ENCODE measurements around the gene IL31.

The IL31 gene

DNA sequence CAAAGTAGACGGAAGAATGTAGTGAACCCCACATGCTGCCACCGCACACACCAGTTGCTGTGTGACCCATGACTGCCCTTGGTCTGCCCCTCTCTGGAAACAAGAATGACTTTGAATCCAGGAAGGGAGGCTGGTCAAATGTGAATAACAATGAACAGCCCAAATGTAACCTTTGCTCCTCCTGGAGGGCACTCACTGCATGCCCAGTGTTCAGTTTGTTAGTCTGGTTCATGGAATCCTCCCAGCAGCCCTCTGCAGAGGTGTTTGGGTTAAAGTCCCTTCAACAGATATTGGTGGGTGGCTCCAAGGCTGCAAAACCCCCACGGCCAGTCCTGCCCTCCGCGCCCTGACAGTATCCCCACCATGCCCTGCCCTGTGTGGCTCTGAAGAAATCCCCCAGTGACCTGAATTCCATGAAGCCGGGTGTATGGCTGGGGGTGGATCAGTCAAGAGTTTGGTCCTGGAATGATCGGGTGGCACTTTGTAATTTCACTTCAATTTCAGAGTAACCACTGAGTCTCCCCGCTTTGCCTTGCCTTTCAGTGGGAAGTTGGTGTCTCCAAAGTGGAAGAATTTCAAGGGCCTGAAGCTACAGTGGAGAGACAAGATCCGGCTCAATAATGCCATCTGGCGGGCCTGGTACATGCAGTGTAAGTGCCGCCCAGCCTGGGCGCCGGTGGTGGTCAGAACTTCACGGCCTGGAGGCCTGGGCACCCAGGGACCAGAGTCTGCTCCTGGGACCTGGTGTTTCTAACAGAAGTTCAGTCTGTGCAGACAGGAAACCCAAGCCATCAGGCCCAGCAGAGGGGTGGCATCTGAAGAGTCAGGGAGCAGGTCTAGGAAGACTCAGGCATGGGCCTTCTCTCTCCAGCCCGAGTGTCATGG is 47.1 kb downstream of the IL31 start:
- no peak for DNase-seq

DNA sequence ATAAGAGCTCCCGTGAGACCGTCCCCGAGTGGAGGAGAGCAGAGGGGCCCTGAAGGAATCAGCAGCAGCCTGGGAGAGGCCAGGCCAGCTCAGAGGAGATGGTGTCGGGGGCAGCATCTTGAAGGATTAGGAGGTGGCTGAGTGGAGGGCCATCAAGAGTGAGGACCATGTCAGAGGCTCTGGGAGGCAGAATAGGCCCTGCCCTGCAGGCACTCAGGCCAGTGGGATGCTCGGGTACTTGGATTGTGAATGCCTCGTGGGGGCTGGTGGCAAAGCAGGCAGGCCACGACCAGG is 47.7 kb downstream of the IL31 start:
- DNase-seq, result no peak

DNA sequence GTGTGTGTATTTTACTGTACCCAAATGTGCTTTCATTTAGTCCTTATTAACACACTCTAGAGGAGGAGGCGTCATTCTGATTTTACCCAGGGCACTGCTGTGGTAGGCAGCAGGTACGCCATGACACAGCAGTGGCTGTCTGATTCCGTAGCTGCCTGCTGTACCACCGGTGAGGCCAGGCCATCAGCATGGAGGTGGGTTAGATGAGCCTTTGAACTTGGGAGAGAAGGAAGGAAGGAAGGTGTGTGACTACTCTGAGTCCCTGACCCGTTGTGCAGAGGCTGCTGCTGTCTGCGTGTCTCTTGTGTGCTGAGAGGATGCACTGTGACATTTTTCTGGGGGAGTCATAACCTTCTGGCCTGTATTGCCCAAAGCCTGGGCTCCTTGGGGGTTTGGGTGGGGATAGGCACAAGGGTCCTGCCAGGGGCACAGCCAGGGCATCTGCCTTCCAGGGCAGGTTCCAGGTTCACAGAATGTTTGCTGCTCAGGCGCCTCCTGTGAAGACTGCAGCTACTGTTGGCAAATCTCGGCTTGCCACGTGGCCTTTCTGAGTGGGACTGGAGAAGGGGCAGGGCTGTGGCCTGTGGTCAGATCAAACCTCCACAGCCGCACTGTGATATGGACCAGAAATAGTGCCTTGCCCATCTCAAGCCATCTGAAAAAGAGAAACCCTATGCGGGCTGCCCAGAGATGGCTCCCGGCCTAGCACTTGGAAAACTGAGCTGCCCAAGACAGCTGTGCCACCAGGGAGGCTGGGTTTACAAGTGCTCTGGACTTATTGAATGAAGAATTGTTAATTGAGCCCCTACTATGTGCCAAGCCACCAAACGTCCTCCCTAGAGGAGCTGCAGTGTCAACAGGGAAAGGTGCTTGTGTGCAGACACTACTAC is 48.3 kb downstream of the IL31 start:
- DNase-seq, result no peak

DNA sequence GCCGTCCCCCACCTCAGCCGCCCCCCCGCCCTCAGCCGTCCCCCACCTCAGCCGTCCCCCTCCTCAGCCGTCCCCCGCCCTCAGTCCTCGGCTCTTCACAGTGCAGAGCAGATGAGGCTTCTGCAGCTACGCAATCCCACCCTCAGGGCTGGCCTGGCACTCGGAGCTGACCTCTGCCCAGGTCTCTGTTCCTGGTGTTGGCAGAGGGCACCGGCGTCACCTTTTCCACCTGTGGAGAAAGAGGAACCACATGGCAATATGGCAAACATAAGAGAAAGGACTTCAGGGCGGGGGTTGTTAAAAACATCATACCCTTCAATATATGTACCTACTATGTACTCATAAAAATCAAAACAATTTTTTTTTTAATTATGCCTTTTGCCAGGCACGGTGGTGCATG is 49.7 kb downstream of the IL31 start:
- no peak for DNase-seq

DNA sequence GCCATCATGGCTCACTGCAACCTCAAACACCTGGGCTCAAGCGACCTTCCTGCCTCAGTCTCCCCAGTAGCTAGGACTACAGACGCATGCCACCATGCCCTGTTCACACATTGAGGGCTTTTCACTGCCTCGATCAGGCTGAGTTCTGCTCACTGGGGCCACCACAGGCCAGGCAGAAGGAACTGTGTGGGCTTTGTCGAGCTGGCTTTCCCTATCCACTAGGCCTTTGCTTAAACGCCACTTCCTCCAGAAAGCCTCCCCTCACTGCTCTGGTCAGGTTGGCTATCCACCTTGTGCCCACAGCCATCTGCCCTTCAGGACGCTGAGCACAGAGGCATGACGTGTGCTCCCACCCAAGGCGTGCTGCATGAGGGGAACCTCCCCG is 50.3 kb downstream of the IL31 start:
- no peak for DNase-seq

DNA sequence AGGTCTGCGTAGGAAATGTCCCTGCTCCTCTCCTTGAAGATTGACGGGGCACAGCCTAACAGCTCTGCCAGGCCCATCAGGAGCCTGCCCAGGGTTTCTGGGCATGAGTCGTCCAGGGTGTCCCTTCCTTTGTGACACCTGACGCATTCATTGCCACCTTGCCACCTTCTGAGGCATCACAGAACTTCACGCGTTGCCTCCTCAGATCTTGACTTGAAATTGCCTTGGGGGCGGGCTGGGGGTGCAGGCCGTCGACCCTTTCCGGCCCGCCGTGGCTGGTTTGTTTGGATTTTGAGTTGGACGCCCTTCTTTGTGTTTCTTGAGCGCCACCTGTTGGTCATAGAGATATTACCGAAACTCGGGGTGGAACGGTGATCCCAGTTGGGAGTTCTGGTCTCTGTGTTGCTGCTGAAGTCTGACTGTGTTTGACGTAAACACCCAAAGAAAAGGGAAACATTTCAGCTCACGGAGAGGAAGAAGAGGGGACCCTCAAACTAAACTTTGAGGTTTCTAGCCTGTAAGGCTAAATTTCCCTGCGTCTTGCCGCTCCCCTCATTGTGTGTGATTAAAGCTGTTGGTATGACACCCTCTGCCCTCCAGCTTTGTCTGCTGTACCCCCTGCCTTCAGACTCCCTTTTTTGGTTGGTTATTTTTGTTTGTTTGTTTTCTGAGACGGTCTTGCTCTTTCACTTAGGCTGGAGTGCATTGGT is 50.8 kb downstream of the IL31 start:
- peak; percentile 71 for DNase-seq

Measured in activated T-cell treated with anti-CD3 and anti-CD28 coated beads, Interleukin-2, amount 50 U/mL, for 1 hour (primary cell).